ENCODE data around the gene TDRD10.

TDRD10 gene

GRCh38 chr1:154557248-154557938, 55.4 kb downstream of the TDRD10 start:
- no peak for DNase-seq

- DNase-seq = peak; percentile 46
Measured at GRCh38 chr1:154557939-154558719, 56.1 kb downstream of the TDRD10 start, which contains the start of gene UBE2Q1. UBE2Q1 (minus strand) TSS chr1:154558662; CDS start chr1:154558553, 109 bp downstream.

- DNase-seq = peak; percentile 99
Measured at GRCh38 chr1:154558720-154559465, 56.9 kb downstream of the TDRD10 start.

- DNase-seq = peak; percentile 80
Measured at GRCh38 chr1:154559466-154560044, 57.5 kb downstream of the TDRD10 start.

- no peak for DNase-seq
Measured at GRCh38 chr1:154565876-154566275, 63.9 kb downstream of the TDRD10 start.

- DNase-seq = peak; percentile 70
Measured at GRCh38 chr1:154567386-154568156, 65.6 kb downstream of the TDRD10 start, which contains the start of gene CHRNB2. CHRNB2 (plus strand) TSS chr1:154567778; CDS start chr1:154568045, 267 bp downstream.

- DNase-seq = no peak
Measured at GRCh38 chr1:154568157-154568815, 66.3 kb downstream of the TDRD10 start.

GRCh38 chr1:154571244-154571963, 69.4 kb downstream of the TDRD10 start:
- no peak for DNase-seq

GRCh38 chr1:154571964-154572288, 69.9 kb downstream of the TDRD10 start:
- no peak for DNase-seq

GRCh38 chr1:154572468-154573167, 70.6 kb downstream of the TDRD10 start:
- DNase-seq = no peak

- no peak for DNase-seq
Measured at GRCh38 chr1:154573168-154573510, 71.1 kb downstream of the TDRD10 start.

- no peak for DNase-seq
Measured at GRCh38 chr1:154574716-154575115, 72.7 kb downstream of the TDRD10 start.

GRCh38 chr1:154575147-154575927, 73.3 kb downstream of the TDRD10 start:
- DNase-seq = no peak

- DNase-seq = no peak
Measured at GRCh38 chr1:154575951-154576566, 74.0 kb downstream of the TDRD10 start.

GRCh38 chr1:154577346-154578057, 75.5 kb downstream of the TDRD10 start:
- no peak for DNase-seq

GRCh38 chr1:154578058-154578418, 76.0 kb downstream of the TDRD10 start:
- DNase-seq = no peak

GRCh38 chr1:154579374-154579773, 77.4 kb downstream of the TDRD10 start:
- no peak for DNase-seq

GRCh38 chr1:154581766-154582165, 79.7 kb downstream of the TDRD10 start:
- no peak for DNase-seq

- DNase-seq = no peak
Measured at GRCh38 chr1:154582885-154583284, 80.9 kb downstream of the TDRD10 start.
